Fibroblast of lung (primary cell): ENCODE measurements around the gene CCDC73.

ENCODE experiments used
- CTCF ChIP-seq, 2 donors: IDR thresholded peaks in 1 of 2; conservative IDR thresholded peaks in 1 of 2; 1 replicate in 1 of 2; 2 replicates in 1 of 2; pipeline ENCODE4 v1.5.1; 2011 to 2012; ENCODE audit warnings: low read length in 2 of 2, control low read depth in 1 of 2, inconsistent platforms in 1 of 2, low read depth in 1 of 2, mild to moderate bottlenecking in 1 of 2
- EZH2 ChIP-seq: IDR thresholded peaks from 2 replicates; pipeline ENCODE4 v1.5.1; 2012; ENCODE audit warnings: low read length, control low read depth, mild to moderate bottlenecking; ENCODE audit errors: missing control alignments

DNA sequence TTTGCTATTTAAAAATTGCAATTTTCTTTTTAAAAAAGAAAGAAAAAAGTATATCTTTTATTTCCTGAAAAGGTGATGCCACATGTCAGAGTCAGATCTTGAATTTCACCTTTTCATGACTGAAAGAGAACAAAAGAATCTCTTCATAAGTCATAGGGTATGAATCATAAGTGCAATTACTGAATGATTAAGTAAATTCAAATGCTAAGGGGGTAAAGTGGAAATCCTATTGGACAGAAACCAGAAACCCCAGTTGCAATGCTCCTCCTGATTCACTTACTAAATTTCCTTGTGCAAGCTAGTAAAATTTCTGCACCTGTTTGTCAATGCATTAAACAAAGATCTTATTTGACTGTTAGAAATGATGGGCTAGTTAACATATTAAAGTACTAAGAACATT, 27.1 kb upstream of the CCDC73 start:
- TF ChIP-seq CTCF (conservative IDR thresholded peaks at IDR 0.05 in 1 of 2, IDR thresholded peaks at IDR 0.05 in 1 of 2; ENCODE audit: low read depth in 1 of 2, low read length in 2 of 2) (no peak), EZH2 (no peak)
